ENCODE measurements around the gene DYNLT3. TPM values are rescaled to one million over a fixed set of nuclear protein-coding genes. Genes with fewer than 3 reads are reported as not detected.

DYNLT3 gene, protein sequence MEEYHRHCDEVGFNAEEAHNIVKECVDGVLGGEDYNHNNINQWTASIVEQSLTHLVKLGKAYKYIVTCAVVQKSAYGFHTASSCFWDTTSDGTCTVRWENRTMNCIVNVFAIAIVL
- total RNA-seq = 24.7 TPM
- long read RNA-seq, transcript DYNLT3-201 (5 exons, 2,217 nt) = major isoform, 62 of 63 reads
- long read RNA-seq, partial matches to known transcripts = 0 of 63 reads
- long read RNA-seq, other reads (novel, unspliced or antisense) = 0 of 63 reads

DNA sequence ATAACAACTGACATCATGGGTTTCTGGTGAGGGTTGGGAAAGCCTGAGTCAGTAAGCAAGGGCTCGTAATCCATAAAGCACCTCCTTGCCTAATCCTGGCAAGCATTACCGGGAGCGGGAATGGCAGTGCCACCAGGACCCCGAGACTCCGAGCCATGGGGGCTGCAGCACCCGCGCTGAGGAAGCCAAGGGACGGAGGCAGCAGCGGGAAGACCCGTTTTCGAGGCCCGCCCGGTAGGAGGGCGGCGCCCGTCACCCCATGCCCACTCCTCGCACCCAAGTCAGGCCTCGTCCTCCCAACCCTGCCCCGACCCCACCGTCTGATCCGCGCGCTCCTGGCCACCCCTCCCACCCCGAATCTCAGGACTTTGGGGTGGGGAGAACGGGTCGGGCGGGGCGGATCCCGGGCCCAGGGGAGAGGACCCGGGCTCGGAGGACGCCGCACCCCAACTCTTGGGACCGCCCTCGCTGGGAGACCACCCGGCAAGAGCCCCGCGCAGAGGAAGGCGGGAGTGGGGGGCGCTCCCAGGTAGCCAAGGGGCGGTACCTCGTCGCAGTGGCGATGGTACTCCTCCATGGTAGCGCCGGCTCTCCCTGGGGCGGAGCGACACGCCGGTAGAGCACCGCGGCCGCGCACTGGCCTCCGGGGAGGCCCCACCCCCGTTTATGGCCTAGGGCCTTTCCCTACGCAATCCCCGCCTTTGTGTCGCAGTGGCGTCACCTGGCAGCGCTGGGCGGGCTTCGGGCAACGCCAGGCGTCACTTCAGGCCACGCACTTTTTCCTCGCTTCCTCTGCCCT lies at the start of gene DYNLT3:
TSS of gene DYNLT3 (minus strand) at position 638 of the 799 bp plus-strand sequence. CDS start at position 577, 61 bp downstream.
- peak within 1 kb of the TSS; percentile 67 for H3K4me3 ChIP-seq
- no peaks in the 10 kb centered on the region for H3K27me3 ChIP-seq
- H3K36me3 ChIP-seq = no peaks in the 10 kb centered on the region
- peak; percentile 92 for DNase-seq
- TF ChIP-seq, protein P1, sequence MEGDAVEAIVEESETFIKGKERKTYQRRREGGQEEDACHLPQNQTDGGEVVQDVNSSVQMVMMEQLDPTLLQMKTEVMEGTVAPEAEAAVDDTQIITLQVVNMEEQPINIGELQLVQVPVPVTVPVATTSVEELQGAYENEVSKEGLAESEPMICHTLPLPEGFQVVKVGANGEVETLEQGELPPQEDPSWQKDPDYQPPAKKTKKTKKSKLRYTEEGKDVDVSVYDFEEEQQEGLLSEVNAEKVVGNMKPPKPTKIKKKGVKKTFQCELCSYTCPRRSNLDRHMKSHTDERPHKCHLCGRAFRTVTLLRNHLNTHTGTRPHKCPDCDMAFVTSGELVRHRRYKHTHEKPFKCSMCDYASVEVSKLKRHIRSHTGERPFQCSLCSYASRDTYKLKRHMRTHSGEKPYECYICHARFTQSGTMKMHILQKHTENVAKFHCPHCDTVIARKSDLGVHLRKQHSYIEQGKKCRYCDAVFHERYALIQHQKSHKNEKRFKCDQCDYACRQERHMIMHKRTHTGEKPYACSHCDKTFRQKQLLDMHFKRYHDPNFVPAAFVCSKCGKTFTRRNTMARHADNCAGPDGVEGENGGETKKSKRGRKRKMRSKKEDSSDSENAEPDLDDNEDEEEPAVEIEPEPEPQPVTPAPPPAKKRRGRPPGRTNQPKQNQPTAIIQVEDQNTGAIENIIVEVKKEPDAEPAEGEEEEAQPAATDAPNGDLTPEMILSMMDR (IDR thresholded peaks at IDR 0.05) = no peak
- no peaks in the 10 kb centered on the region for H3K9me3 ChIP-seq
- intact Hi-C loops (cut with DNase I) = no loop called here
- peak; percentile 100 for ATAC-seq
- H3K27ac ChIP-seq = peak within 1 kb of the TSS; percentile 78
- H3K4me1 ChIP-seq = peaks cover 4% of the 10 kb centered on the region

DNA sequence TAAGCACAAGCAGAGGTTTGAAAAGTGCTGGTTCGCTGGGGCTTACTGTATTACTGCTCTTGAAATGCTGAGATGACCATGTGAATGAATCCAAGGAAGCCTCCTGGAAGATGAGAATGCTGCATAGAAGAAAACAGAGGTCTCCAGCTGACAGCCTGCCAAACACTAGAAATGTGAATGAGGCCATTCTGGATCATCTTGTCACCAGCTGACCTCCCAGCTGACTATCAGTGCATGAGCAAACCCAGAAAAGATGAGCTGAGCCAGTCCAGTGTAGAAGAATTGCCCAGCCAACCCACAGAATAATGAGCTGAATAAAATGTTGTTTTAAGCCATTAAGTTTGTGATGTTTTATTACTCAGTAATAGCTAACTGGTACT lies 49.1 kb upstream of the DYNLT3 start:
- Histone ChIP-seq H3K9me3 (no peaks in the 10 kb centered on the region), H3K36me3 (no peaks in the 10 kb centered on the region), H3K4me3 (no peak overlapping the region), H3K4me1 (no peaks in the 10 kb centered on the region), H3K27ac (no peak overlapping the region), H3K27me3 (no peaks in the 10 kb centered on the region)
- intact Hi-C loops (cut with DNase I) = no loop called here
- TF ChIP-seq, protein P1 (IDR thresholded peaks at IDR 0.05) = no peak
- ATAC-seq (no peak), DNase-seq (no peak)

DNA sequence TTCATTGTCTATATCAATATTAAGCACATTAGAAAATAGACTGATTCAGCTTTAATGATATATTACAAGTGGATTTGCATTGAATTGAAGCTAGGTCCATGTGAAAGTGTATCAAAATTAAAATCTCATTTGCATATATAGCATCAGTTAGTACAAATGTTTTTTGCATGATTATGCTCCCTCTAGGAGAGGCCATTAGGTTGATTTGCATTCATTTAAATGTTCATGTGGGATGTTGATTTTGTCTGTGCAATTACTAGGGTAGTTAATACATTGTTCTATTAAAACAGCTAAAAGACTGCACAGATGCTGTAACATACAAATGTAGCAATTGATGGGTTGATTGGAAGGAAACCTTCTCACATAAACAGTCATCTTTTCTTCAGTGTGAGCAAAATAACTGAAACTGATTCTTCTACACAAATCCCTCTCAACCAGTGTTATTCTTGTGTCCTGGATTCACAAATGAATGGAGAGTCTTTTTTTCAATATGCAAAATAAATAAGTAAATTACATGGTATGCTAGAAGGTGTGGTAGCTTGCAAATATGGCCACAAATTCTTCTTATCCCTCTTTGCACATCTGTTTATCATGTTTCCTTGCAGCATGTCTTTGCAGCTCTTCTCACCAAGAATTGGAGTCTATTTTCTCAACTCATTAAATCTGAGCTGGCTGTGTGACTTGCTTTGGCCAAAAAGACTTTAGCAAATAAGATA lies 48.6 kb upstream of the DYNLT3 start:
- Histone ChIP-seq H3K9me3 (no peaks in the 10 kb centered on the region), H3K27me3 (no peaks in the 10 kb centered on the region), H3K4me1 (no peaks in the 10 kb centered on the region), H3K36me3 (no peaks in the 10 kb centered on the region), H3K4me3 (no peak overlapping the region), H3K27ac (no peak overlapping the region)
- intact Hi-C loops (cut with DNase I) = no loop called here
- TF ChIP-seq, protein P1 (IDR thresholded peaks at IDR 0.05) = no peak
- ATAC-seq (no peak), DNase-seq (no peak)

DNA sequence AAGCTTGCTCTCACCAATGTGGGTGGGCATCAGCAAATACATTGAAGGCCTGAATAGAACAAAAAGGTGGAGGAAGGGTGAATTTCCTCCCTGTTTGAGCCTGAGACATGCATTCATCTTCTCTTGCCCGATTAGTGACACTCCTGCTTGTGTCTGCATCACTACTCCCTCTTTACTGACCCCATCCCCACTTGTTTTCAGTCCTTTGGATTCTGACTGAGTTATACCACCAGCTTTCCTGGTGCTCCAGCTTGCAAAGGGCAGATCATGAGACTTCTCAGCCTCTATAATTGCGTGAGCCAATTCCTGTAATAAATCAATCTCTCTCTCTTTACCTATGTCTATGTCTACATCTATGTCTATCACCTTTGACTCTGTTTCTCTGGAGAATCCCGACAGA lies 47.4 kb upstream of the DYNLT3 start:
- no peaks in the 10 kb centered on the region for H3K36me3 ChIP-seq
- H3K4me1 ChIP-seq = no peaks in the 10 kb centered on the region
- ATAC-seq = no peak
- no peak overlapping the region for H3K4me3 ChIP-seq
- no peak for DNase-seq
- H3K27me3 ChIP-seq = no peaks in the 10 kb centered on the region
- H3K27ac ChIP-seq = no peak overlapping the region
- TF ChIP-seq, protein P1 (IDR thresholded peaks at IDR 0.05) = no peak
- no peaks in the 10 kb centered on the region for H3K9me3 ChIP-seq
- intact Hi-C loops (cut with DNase I) = no loop called here

DNA sequence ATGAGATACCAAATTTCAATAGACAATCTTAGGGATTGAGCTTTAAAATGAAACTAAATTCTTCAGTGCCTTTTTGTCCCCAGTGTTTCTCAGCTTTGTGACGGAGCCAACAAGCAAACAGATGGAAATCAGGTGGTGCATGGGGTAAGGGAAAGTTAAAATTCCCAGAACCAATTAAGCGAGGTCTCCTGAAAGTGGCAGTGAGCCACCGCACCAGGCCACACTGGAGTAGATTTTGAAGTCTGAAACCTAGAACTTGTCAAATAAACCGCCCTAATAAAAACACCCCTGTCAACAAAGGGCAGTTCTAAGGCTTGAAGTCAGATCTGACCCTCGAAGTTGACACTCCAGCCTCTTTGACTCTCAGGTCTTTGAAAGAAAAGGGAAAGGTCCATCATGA lies 40.6 kb upstream of the DYNLT3 start:
- ATAC-seq (no peak), DNase-seq (no peak)
- H3K4me1 ChIP-seq = no peaks in the 10 kb centered on the region
- no peak overlapping the region for H3K4me3 ChIP-seq
- no peaks in the 10 kb centered on the region for H3K27me3 ChIP-seq
- TF ChIP-seq, protein P1 (IDR thresholded peaks at IDR 0.05) = no peak
- H3K9me3 ChIP-seq = no peaks in the 10 kb centered on the region
- no peak overlapping the region for H3K27ac ChIP-seq
- intact Hi-C loops (cut with DNase I) = no loop called here
- H3K36me3 ChIP-seq = no peaks in the 10 kb centered on the region

All from upper lobe of right lung (tissue), 1 donor.